GM19372 (cell line): Measurements from ENCODE around the gene NPEPL1.
"Not testable (repeated sequence)": the region's sequence is repeated elsewhere in the genome, so short reads cannot be mapped to it uniquely, and the experiment has no call there.

Experiments
- ATAC-seq: cut with Tn5 transposase; IDR thresholded peaks from one replicate; pipeline ENCODE4 v1.9.1; 2021; ENCODE audit warnings: mild to moderate bottlenecking, low read depth, moderate library complexity; ENCODE audit not compliant: unreplicated experiment

Gene NPEPL1

GRCh38 chr20:58755062-58755697 lies 62.6 kb downstream of the NPEPL1 start:
- ATAC-seq: no peak

GRCh38 chr20:58755766-58756449 lies 63.3 kb downstream of the NPEPL1 start:
- ATAC-seq: no peak

- no peak for ATAC-seq
Observed at GRCh38 chr20:58756450-58756775, 63.8 kb downstream of the NPEPL1 start.

- not testable (repeated sequence) for ATAC-seq
Observed at GRCh38 chr20:58757647-58758046, 65.0 kb downstream of the NPEPL1 start.

- ATAC-seq: no peak
Observed at GRCh38 chr20:58759947-58760346, 67.3 kb downstream of the NPEPL1 start.

- no peak for ATAC-seq
Observed at GRCh38 chr20:58760856-58761255, 68.3 kb downstream of the NPEPL1 start.

DNA sequence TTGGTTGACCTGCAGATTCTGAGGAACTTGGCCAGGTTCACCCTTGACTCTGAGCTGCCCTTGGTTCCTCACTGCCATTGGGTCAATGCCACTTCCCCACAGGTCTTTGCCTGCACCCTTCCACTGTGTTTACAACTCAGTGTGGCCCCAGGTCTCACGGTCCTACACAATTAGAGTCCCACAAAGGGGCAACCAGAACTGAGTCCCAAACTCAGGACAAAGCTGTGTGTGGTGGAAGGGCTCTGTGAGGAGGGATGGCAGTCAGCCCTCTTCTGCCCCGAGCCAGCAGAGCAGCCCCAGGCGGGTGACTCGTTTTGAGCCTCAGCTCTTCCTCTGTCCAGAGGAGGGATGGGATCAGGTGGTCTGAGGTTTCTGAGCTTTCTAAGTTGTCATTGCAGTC lies 69.5 kb downstream of the NPEPL1 start:
- ATAC-seq: no peak

DNA sequence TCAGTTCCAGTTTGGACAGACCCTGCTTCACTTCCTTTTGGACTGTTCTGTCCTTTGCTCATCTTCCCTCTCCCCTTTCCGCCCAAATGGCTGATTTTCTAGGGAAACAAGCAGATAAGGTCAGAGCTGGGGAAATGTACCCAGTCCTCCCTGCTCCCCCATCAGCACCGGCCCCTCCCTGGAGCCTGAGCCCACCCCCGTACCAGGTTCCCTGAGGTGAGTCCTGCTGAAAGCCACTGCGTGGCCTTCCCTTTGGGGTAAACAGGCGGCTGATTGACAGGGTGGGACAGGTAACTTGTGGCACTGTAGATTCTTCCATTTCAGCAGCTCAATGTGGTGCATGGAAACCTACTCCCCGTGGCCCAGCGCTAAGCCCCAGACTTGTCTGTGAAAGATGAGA lies 70.5 kb downstream of the NPEPL1 start:
- no peak for ATAC-seq
